ENCODE results near the gene PRXL2A. TPM values are rescaled to one million over a fixed set of nuclear protein-coding genes. Genes with fewer than 3 reads are reported as not detected.
"Not testable (repeated sequence)": the region's sequence is repeated elsewhere in the genome, so short reads cannot be mapped to it uniquely, and the experiment has no call there.

Gene PRXL2A
- total RNA-seq, 1 experiment from 2014 or later = 122 TPM

DNA sequence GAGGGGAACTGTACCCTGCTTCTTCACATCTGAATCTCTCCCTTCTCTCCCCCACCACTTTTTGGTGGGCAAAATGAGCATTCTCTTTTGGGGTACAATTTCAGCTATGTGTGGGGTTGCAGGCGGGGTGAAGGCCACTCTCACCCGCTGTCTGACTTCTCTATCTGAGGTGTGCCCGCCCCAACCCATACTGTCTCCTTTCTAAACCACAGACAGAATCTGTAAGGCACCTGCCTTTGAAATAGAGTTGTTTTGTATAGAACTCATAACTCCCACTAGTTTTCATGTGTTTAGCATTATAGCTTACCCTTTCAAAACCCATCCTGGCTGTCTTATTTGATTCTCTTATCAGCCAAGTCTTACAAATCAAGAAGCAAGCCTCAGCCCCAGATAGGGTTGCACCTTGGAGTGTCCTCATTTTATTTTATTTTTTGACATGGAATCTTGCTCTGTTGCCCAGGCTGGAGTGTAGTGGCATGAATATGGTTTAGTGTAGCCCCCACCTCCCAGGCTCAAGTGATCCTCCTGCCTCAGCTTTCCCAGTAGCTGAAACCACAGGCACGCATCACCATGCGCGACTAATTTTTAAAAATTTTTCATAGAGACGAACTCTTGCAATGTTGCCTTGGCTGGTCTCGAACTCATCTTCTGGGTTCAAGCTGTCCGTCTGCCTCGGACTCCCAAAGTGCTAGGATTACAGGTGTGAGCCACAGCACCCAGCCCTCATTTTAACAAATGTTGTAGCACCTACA is 57.7 kb downstream of the PRXL2A start:
- DNase-seq (ENCODE audit: low read depth, low spot score) = no peak
- in situ Hi-C loops (cut with HindIII; ENCODE audit: low pct_unique_long_range_greater_than_20kb, low sequenced_read_pairs) = no loop called here

DNA sequence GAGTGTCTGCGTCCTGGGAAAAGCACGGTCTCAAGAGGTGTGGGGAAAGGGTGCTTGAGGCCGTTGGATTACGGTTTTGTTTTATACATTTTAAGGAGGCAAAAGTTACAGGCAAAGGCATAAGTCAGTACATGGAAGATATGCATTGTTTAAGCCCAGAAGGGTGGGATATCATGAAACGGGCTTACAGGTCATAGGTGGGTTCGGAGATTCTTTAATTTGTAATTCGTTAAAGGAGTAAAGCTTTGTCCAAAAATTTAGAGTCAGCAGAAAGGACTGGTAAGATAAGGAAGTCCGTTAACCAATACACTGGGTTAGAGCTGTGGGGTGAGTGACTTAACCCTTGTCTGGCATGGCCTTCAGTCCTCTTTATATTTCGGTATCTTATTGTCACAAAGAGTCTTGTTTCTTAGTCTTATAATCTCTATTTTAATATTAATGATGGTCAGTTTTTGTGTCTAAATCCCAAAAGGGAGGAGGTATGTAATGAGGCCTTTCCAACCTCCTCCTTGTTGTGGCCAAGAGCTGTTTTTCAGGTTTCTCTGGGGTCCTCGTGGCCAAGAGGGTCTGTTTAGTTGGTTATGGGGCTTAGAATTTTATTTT is 58.5 kb downstream of the PRXL2A start:
- in situ Hi-C loops (cut with HindIII; ENCODE audit: low pct_unique_long_range_greater_than_20kb, low sequenced_read_pairs) = no loop called here
- no peak for DNase-seq (ENCODE audit: low read depth, low spot score)

DNA sequence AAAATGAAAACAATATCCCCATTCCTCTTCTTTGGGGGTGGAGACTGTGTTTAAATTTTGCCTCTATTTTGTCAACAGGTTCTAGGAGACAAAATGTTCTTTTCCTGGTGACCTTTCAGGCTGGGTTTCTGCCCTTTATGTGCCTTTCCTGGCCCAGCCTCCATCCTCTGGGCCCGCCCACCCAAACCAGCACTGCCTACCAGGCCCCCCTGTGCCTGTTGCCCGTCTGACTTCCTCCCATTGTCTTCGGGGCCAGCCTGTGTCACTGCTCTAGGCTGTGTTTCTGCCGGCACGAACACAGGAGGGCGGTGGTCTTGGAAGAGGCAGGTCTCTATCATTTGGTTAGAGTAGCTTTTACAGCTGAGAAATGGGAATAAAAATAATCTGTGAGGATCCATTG is 59.7 kb downstream of the PRXL2A start:
- in situ Hi-C loops (cut with HindIII; ENCODE audit: low pct_unique_long_range_greater_than_20kb, low sequenced_read_pairs) = no loop called here
- peak; percentile 62 for DNase-seq (ENCODE audit: low read depth, low spot score)

DNA sequence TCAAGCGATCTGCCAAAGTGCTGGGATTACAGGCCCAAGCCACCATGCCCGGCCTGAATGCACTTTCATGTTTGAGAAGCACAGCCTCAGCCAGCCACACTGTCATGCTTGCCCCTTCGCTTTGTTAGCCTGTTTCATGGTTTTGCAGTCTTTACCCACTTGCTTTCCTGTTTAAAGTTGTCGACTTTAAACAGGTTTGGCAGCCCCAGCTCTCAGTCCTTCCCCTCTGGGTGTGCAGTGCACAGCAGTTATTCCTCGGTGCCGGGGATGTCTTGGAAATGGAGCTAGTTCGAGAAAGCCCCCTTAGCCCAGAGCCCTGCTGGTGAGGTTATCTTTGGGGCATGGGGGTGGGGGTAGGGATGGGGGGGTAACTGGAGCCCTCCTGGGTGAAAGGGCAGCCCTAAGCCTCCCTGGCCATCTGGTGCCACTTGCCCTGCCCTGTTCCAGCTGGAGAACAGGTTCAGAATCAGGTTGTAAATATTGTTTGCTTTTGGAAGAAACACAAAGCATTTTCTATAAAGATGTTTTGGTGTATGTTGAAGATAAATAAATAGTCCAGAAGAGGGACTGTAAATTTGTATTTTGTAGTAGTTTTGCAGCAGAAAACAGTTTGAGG is 60.6 kb downstream of the PRXL2A start:
- in situ Hi-C loops (cut with HindIII; ENCODE audit: low pct_unique_long_range_greater_than_20kb, low sequenced_read_pairs) = no loop called here
- no peak for DNase-seq (ENCODE audit: low read depth, low spot score)

DNA sequence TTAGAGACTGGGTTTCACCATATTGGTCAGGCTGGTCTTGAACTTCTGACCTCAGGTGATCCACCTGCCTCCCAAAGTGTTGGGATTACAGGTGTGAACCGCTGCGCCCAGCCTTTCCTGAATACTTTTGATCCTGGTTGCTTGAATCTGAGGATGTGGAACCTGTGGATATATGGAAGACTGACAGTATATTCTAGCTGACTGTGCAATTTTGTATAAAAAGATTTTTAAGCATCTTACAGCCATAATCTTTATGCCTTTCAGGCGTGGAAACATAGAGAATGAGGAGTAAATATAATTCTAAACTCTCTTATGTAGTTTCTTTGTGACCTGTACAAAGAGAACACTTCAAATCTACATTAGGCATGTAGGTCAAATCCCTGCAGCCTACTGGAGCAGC is 61.9 kb downstream of the PRXL2A start:
- in situ Hi-C loops (cut with HindIII; ENCODE audit: low pct_unique_long_range_greater_than_20kb, low sequenced_read_pairs) = no loop called here
- no peak for DNase-seq (ENCODE audit: low read depth, low spot score)

DNA sequence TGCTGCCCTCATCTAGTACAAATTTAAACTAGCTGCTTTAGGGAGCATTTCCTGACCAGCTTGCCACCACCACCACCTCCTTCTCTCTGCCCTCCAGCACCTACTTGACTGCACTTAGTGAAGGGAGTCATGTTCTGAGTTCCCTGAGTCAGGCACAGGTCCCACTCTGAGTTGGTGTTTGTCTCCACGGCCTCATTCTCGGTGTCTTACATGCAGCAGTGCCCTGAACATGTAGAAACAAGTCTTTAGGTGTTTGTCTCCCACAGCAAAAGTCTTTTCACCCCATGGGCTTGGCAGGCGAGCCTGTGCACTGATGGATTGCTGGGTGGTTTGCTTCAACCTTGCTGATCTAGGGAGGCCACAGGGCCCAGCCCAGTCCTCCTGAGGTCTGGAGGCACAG is 62.6 kb downstream of the PRXL2A start:
- in situ Hi-C loops (cut with HindIII; ENCODE audit: low pct_unique_long_range_greater_than_20kb, low sequenced_read_pairs) = no loop called here

DNA sequence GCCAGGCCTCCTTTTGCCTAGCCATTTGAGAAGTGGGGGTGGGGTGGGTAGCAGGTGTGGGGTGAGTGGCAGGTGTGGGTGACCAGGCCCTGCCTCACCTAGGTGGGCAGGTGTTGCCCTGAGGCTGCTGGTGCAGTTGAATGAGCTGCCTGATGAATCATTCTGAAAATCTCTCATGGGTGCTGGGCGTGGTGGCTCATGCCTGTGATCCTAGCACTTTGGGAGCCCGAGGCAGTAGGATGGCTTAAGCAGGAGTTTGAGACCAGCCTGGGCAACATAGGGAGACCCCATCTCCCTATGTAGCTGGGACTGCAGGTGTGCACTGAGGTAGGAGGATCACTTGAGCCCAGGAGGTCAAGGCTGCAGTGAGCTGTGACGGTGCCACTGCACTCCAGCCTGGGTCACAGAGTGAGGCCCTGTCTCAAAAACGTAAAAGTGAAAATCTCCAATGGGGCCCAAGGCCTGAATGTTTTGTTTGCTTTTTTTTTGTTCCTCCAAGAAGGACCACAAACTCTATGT is 63.4 kb downstream of the PRXL2A start:
- DNase-seq (ENCODE audit: low read depth, low spot score) = no peak
- in situ Hi-C loops (cut with HindIII; ENCODE audit: low pct_unique_long_range_greater_than_20kb, low sequenced_read_pairs) = no loop called here

More for the DNA sequence above, 62.6 kb downstream of the PRXL2A start:
- no peak for DNase-seq (ENCODE audit: low read depth, low spot score)

DNA sequence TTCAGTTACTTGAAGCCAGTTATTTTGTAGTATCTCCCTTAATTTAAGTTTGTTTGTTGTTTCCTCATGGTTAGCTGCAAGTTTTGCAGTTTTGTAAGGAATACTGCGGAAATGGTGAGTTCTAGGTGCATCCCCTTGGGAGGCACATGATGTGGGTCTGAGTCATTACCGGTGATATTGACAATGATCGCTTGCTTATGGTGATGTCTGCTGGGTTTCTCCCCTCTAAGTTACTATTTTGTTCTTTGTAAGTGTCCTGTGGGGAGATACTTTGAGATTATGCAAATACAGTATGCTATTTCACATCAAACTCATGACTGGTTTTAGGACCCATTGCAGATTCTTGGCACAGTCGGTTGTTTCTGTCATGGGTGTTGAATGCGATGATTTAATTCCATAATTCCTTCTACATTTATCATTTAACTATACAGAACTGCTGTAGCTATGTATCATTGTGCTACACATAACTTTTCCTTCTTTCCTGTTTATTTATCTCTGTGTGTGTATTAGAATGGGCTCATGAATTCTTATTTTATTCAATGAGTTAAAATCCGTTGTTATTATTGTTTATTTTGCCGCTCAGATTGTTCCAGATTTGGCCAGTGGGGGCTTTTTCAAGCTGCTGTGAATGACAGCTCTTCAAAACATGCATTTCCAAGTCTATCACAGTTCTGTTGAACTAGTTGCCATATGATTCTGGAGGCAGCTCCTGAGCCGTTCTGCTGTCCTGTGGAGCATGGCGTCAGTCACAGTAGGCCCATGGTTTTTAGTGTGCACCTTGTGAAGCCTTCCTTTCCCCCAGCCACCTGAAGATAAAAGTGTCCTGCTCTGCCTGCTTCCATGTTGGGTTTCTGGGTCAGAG is 64.1 kb downstream of the PRXL2A start:
- DNase-seq (ENCODE audit: low read depth, low spot score) = peak; percentile 79
- in situ Hi-C loops (cut with HindIII; ENCODE audit: low pct_unique_long_range_greater_than_20kb, low sequenced_read_pairs) = no loop called here

DNA sequence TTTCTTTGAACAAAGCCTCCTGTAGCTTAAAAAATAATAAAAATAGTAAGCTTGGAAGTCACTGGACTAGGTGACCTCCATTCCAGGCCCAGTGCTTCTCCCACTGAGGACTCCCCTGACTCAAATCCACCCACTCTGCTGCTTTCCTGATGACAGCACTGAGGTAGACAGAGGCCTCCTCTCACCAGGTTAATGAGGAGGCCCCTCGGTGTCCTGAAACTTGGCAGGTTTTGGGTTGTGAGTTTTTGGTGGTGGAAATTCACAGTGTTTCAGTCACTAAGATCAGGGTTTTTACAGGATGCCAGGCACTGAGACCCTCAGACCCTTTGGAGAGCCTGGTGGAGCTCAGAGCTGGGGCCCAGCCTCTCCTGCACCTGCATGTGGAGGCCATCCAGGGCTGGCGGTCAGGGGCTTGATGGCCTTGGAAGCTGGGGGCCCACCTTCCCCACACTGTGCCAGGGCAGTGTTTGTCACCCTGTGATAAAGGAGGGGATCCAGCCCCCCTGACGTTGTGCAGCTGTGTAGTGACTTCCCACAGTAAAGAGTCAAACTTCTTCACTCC is 64.8 kb downstream of the PRXL2A start:
- in situ Hi-C loops (cut with HindIII; ENCODE audit: low pct_unique_long_range_greater_than_20kb, low sequenced_read_pairs) = no loop called here

DNA sequence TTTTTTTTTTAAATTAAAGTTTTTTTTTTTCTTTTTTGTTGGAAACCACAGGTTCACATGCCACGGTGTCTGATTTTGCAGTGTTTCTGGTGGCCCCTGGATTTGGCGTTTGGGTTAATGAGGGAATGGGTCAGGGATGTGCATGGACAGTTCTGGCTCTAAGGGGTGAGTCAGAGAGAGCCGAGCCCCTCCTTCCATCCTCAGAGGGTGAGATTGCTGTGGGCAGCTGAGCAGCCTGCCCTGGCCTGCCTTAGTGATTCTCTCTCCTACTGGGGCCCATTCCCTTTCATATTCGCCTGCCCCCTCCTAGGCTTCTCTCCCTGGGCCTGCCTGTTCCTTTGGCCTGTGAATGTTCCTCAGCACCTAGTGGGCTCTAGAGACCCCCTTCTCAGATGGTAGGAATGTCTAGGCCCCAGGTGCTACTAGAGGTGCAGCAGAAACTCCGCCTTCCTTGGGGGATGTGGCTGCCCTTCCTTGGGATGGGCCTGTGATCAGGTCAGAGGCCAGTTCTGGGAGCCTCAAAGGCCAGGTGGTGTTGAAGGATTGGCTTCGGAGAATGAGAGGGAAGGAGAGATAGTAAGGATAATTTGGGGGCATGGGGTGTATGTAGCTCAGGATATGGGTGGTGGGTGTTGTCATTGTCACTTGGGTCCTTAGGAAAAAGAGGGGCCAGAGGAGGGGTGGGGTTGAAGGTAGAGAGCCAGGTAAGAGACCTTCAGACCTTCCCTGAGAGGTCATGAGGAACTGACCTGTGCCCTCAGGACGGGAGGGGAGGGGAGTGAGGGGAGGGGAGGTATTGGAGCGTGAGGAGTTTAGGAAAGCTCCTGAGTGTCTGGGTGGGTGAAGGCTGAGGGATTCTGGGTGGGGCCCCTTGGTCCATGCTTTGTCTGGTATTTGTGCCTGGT is 65.6 kb downstream of the PRXL2A start:
- in situ Hi-C loops (cut with HindIII; ENCODE audit: low pct_unique_long_range_greater_than_20kb, low sequenced_read_pairs) = no loop called here
- no peak for DNase-seq (ENCODE audit: low read depth, low spot score)

More for the DNA sequence above, 64.8 kb downstream of the PRXL2A start:
- DNase-seq (ENCODE audit: low read depth, low spot score) = no peak

DNA sequence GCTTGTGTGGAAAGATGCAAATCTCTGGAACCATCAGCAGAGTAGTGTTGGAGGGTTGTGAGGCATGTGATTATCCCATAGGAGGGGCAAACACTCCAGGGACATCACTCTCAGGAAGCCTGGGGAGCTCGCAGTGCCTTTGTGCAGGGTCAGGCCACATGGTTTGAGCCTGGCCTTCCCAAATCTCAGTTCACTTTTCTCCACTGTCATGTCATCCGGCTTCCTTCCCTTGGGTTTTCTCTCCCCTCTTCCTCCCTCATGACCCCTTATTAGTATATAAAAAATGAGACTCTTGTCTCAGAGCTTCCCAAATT is 66.2 kb downstream of the PRXL2A start:
- in situ Hi-C loops (cut with HindIII; ENCODE audit: low pct_unique_long_range_greater_than_20kb, low sequenced_read_pairs) = no loop called here
- DNase-seq (ENCODE audit: low read depth, low spot score) = peak; percentile 42

DNA sequence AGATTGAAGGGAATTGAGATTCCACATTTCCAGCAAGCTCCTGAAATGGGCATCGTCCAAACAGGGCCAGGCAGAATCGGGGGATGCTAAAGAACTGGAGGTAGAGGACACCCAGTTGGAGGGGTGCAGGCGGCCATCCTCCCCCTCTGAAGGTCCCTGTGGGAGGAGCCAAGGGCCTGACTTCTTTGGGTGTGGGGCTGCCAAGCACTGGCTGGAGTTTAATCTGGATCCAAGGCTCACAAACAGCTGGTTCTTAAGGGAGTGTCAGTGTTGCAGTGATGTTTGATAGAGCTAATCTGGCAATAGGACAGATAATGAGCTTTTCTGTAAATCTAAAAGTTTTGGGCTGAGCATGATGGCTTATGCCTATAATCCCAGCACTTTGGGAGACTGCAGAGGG is 66.6 kb downstream of the PRXL2A start:
- in situ Hi-C loops (cut with HindIII; ENCODE audit: low pct_unique_long_range_greater_than_20kb, low sequenced_read_pairs) = no loop called here

DNA sequence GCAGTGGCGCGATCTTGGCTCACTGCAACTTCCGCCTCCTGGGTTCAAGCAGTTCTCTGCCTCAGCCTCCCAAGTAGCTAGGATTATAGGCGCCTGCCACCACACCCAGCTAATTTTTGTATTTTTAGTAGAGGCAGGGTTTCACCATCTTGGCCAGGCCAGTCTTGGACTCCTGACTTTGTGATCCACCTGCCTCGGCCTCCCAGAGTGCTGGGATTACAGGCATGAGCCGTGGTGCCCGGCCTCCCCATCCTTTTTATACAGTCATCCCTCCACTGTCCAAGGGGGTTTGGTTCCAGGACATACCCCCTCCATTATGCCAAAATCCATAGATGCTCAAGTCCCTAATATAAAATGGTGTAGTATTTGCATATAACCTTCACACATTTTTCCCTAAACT is 67.3 kb downstream of the PRXL2A start:
- DNase-seq (ENCODE audit: low read depth, low spot score) = not testable (repeated sequence)

More for the DNA sequence above, 66.6 kb downstream of the PRXL2A start:
- DNase-seq (ENCODE audit: low read depth, low spot score) = no peak

DNA sequence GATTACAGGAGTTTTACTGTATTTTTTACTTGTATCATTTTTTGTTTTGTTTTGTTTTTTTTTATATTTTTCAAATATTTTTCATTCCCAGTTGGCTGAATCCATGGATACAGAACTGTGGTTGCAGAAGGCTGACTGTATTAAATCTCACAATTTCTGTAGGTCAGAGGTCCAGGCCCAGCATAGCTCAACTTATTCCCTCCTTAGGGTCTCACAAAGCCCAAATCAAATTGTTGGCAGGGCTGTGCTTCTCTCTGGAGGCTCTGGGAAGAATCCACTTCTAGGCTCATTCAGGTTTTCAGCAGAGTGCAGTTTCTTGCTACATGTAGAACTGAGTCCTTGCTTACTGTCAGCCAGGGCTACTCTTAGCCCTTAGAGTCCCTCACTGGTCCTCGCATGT is 68.3 kb downstream of the PRXL2A start:
- in situ Hi-C loops (cut with HindIII; ENCODE audit: low pct_unique_long_range_greater_than_20kb, low sequenced_read_pairs) = no loop called here
- no peak for DNase-seq (ENCODE audit: low read depth, low spot score)

More for the DNA sequence above, 67.3 kb downstream of the PRXL2A start:
- in situ Hi-C loops (cut with HindIII; ENCODE audit: low pct_unique_long_range_greater_than_20kb, low sequenced_read_pairs) = not testable (repeated sequence)

DNA sequence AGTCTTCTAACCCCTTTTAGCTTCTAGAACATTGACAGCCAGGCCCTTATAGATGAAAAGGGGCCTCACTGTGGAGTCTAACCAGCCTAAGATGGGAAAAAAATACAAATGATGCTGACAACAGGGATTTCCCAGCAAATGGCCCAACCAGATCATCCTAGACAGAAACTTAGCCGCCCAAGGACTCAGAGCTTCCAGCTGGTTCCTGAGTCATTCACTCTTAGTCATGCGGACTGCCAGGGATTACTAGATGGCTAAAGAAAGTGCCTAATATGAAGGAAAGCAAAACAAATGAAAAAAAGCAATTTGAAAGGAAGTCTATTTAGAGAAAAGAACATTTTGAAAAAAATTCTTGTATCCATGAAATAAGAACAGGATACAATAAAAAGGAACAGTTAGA is 69.5 kb downstream of the PRXL2A start:
- DNase-seq (ENCODE audit: low read depth, low spot score) = no peak
- in situ Hi-C loops (cut with HindIII; ENCODE audit: low pct_unique_long_range_greater_than_20kb, low sequenced_read_pairs) = no loop called here

DNA sequence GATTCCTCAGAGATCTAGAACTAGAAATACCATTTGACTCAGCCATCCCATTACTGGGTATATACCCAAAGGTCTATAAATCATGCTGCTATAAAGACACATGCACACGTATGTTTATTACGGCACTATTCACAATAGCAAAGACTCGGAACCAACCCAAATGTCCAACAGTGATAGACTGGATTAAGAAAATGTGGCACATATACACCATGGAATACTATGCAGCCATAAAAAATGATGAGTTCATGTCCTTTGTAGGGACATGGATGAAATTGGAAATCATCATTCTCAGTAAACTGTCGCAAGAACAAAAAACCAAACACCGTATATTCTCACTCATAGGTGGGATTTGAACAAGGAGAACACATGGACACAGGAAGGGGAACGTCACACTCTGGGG is 72.0 kb downstream of the PRXL2A start:
- in situ Hi-C loops (cut with HindIII; ENCODE audit: low pct_unique_long_range_greater_than_20kb, low sequenced_read_pairs) = not testable (repeated sequence)

DNA sequence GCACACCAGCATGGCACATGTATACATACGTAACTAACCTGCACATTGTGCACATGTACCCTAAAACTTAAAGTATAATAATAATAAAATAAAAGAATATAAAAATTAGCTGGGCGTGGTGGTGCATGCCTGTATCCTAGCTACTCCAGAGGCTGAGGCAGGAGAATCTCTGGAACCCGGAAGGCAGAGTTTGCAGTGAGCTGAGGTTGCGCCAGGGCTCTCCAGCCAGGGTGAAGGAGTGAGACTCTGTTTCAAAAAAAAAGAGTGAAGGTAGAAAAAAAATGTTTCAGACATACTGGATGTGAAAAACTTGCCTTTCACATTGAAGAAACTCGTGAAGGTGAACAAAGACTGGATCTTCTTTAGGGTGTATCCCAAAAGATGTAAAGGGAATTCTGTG is 72.5 kb downstream of the PRXL2A start:
- DNase-seq (ENCODE audit: low read depth, low spot score) = no peak
- in situ Hi-C loops (cut with HindIII; ENCODE audit: low pct_unique_long_range_greater_than_20kb, low sequenced_read_pairs) = no loop called here

More for the DNA sequence above, 72.0 kb downstream of the PRXL2A start:
- DNase-seq (ENCODE audit: low read depth, low spot score) = not testable (repeated sequence)
